ENCODE results near the gene FRMD3. TPM values are rescaled to one million over a fixed set of nuclear protein-coding genes. Genes with fewer than 3 reads are reported as not detected.

FRMD3 gene
- total and polyA plus RNA-seq, 2 donors (not counting 3 experiments of a cell fraction or from before 2014, with no cell fraction given): 3.0 to 6.1 TPM

DNA sequence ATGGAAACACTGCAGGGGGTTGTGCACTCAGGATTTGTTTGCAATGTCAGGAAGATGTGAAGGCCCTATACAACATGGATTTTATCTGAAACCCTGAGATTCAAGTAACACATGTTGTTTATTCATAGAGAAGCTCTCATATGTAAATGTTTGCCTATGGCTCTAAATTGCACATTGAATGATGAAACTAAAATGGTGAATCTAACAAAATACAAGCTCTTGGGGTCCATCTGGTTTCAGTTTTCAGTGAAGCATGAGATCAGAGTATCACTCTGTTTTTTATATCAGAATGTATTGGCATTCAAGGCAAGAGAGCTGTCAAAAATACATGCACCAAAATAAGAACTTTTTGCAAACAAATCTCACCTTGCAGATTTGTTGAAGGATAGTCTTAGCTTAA lies 19.6 kb upstream of the FRMD3 start:
- H3K4me1 ChIP-seq (ENCODE audit: control insufficient read depth, extremely low read depth, insufficient read depth, low read length): no peaks in the 10 kb centered on the region
- no peak overlapping the region for H3K4me3 ChIP-seq (replicated peaks in 1 of 3; ENCODE audit: insufficient read depth in 1 of 3, low read depth in 1 of 3, low read length in 3 of 3)
- H3K9me1 ChIP-seq (replicated peaks; ENCODE audit: control insufficient read depth, extremely low read depth, insufficient read depth, low read length): no peaks in the 10 kb centered on the region
- H2AFZ ChIP-seq (ENCODE audit: low read depth, low read length): no peak overlapping the region
- dilution Hi-C loops (cut with MboI; ENCODE audit: extremely low pct_ligation_motif_present, low sequenced_read_pairs) (no loop called here), intact Hi-C loops (cut with micrococcal nuclease) (no loop called here)
- BruUV-seq (replicated peaks): no TSS peak
- no peak overlapping the region for H3K4me2 ChIP-seq (ENCODE audit: insufficient read depth, low read length)
- no peaks in the 10 kb centered on the region for H3K79me2 ChIP-seq (ENCODE audit: control insufficient read depth, insufficient read depth, low read length)
- no peaks in the 10 kb centered on the region for H3K27me3 ChIP-seq (ENCODE audit: control insufficient read depth in 2 of 2, insufficient read depth in 2 of 2, low read length in 2 of 2)
- ChIA-PET CTCF (interaction anchor here (1.3 kb wide), 1 partner anchor 25 kb away, joined by 3 read pairs; no protein-coding TSS in a partner anchor), POLR2A (no interaction called here)
- no peak overlapping the region for H3K9ac ChIP-seq (replicated peaks; ENCODE audit: extremely low read depth, insufficient read depth, low read length)
- FAIRE-seq (no peak), DNase-seq (ENCODE audit: low read depth, low spot score) (no peak)
- TF ChIP-seq CTCF (IDR thresholded peaks at IDR 0.05; ENCODE audit: extremely low read depth in 1 of 2, insufficient read depth in 1 of 2, low read depth in 1 of 2, low read length in 2 of 2): no peak
- no peak for TF ChIP-seq GATA2 (IDR thresholded peaks at IDR 0.05; ENCODE audit: insufficient read depth, insufficient read length, low read depth, low read length)
- TF ChIP-seq POLR2AphosphoS5 (IDR thresholded peaks at IDR 0.05; ENCODE audit: insufficient read depth, low read depth, low read length): no peak
- TF ChIP-seq MAX (IDR thresholded peaks at IDR 0.05; ENCODE audit: insufficient read depth, insufficient read length): no peak
- no peak for TF ChIP-seq JUN (IDR thresholded peaks at IDR 0.05; ENCODE audit: borderline replicate concordance, insufficient read depth, insufficient read length, low read depth)
- no peak for TF ChIP-seq POLR2A (IDR thresholded peaks at IDR 0.05; ENCODE audit: low read depth, low read length)
- no peak for TF ChIP-seq EZH2 (IDR thresholded peaks at IDR 0.05; ENCODE audit: borderline replicate concordance, low read depth, low read length, severe bottlenecking)
- no peak for TF ChIP-seq FOS (IDR thresholded peaks at IDR 0.05; ENCODE audit: borderline replicate concordance, insufficient read depth, low read length)
- TF ChIP-seq MYC (IDR thresholded peaks at IDR 0.05; ENCODE audit: low read depth, low read length): no peak
- no peak overlapping the region for H3K27ac ChIP-seq (ENCODE audit: insufficient read depth, low read depth, low read length)
- no peaks in the 10 kb centered on the region for H4K20me1 ChIP-seq (replicated peaks; ENCODE audit: control insufficient read depth, extremely low read depth, insufficient read depth, low read length)
- no peaks in the 10 kb centered on the region for H3K36me3 ChIP-seq (ENCODE audit: control insufficient read depth in 2 of 2, extremely low read depth in 1 of 2, insufficient read depth in 2 of 2, low read length in 2 of 2)
- no peaks in the 10 kb centered on the region for H3K9me3 ChIP-seq (replicated peaks; ENCODE audit: control insufficient read depth, insufficient read depth, low read length)

All from endothelial cell of umbilical vein (primary cell).